HepG2 (cell line): ENCODE results near the gene TYROBP. TPM values are rescaled to one million over a fixed set of nuclear protein-coding genes. Genes with fewer than 3 reads are reported as not detected.

ENCODE experiments used
- HNRNPUL1 ChIP-seq: fragments of 200-400 bp; formaldehyde crosslinking; IDR thresholded peaks from 2 replicates; pipeline ENCODE4 v1.6.1; 2017; ENCODE audit warnings: low read depth, mild to moderate bottlenecking, low read length, moderate library complexity
- KLF6 ChIP-seq: IDR thresholded peaks from 2 replicates; pipeline ENCODE4 v1.8.0; 2016; ENCODE audit warnings: missing biosample characterization, missing genetic modification reagents
- NFATC3 ChIP-seq: sonication (generic); formaldehyde crosslinking; IDR thresholded peaks from 2 replicates; pipeline ENCODE4 v1.5.1; 2020; ENCODE audit warnings: mild to moderate bottlenecking, missing genetic modification reagents
- TAF15 ChIP-seq: fragments of 200-400 bp; formaldehyde crosslinking; IDR thresholded peaks from one replicate; pipeline ENCODE4 v1.6.1; 2018; ENCODE audit warnings: mild to moderate bottlenecking, low read depth, low read length; ENCODE audit not compliant: poor library complexity, severe bottlenecking
- TSC22D2 ChIP-seq: sonication (generic); formaldehyde crosslinking; IDR thresholded peaks from 2 replicates; pipeline ENCODE4 v1.5.1; 2020; ENCODE audit warnings: missing genetic modification reagents, mild to moderate bottlenecking, borderline replicate concordance
- YY1 ChIP-seq: IDR thresholded peaks from 2 replicates; pipeline ENCODE4 v1.6.1; 2011; ENCODE audit warnings: low read length, low read depth, moderate library complexity, mild to moderate bottlenecking; ENCODE audit not compliant: insufficient read depth, insufficient replicate concordance
- ZBTB8A ChIP-seq: sonication (generic); formaldehyde crosslinking; IDR thresholded peaks from 2 replicates; pipeline ENCODE4 v1.4.0; 2020; ENCODE audit warnings: mild to moderate bottlenecking, low read depth, missing genetic modification reagents, borderline replicate concordance
- ZNF136 ChIP-seq: sonication (generic); formaldehyde crosslinking; IDR thresholded peaks from 2 replicates; pipeline ENCODE4 v1.8.1; 2022; ENCODE audit warnings: low read depth, mild to moderate bottlenecking, moderate library complexity, missing genetic modification reagents
- ZNF556 ChIP-seq: sonication (generic); formaldehyde crosslinking; IDR thresholded peaks from 2 replicates; pipeline ENCODE4 v1.4.0; 2020; ENCODE audit warnings: mild to moderate bottlenecking, missing genetic modification reagents, borderline replicate concordance
- ZNF678 ChIP-seq: sonication (generic); formaldehyde crosslinking; IDR thresholded peaks from 2 replicates; pipeline ENCODE4 v1.4.0; 2020; ENCODE audit warnings: mild to moderate bottlenecking, missing genetic modification reagents
- ZZZ3 ChIP-seq: sonication (generic); formaldehyde crosslinking; IDR thresholded peaks from 2 replicates; pipeline ENCODE4 v1.4.0; 2020; ENCODE audit warnings: missing genetic modification reagents, mild to moderate bottlenecking, borderline replicate concordance
- polyA plus RNA-seq, 8 experiments: library from polyadenylated mRNA; depleted of rRNA in 3 of 8; stranded (reverse) in 7 of 8; unstranded in 1 of 8; fragments of >200 nt; fragmentation: Illumina TruSeq in 4 of 8; extraction: Trizol in 4 of 8; gene quantifications; 2 replicates each; pipeline versions ENCODE4 v1.2.1 to v1.2.3, GENCODE V29; 2011 to 2016; ENCODE audit warnings: low read depth in 4 of 8, missing spikeins in 1 of 8, mixed read lengths in 1 of 8; ENCODE audit not compliant: insufficient read depth in 1 of 8
- total RNA-seq, 5 experiments: library from RNA; depleted of rRNA; stranded (reverse); fragments of >200 nt; fragmentation: Illumina TruSeq; extraction: Trizol; gene quantifications; 2 replicates each; pipeline ENCODE4 v1.2.3, GENCODE V29; 2016; ENCODE audit warnings: low read depth in 1 of 5
- TF ChIP-seq, protein P1 (sequence below): sonication (generic); formaldehyde crosslinking; IDR thresholded peaks from 2 replicates; pipeline ENCODE4 v1.8.0; 2022; ENCODE audit warnings: missing genetic modification reagents, mild to moderate bottlenecking, inconsistent platforms, borderline replicate concordance
- TF ChIP-seq, protein P2 (sequence below): sonication (generic); formaldehyde crosslinking; IDR thresholded peaks from 2 replicates; pipeline ENCODE4 v1.9.0; 2021; ENCODE audit warnings: missing genetic modification reagents, mild to moderate bottlenecking, borderline replicate concordance
- TF ChIP-seq, protein P3 (sequence below): IDR thresholded peaks from 2 replicates; pipeline ENCODE4 v1.6.1; 2016; ENCODE audit warnings: missing compliant biosample characterization, missing genetic modification reagents, borderline replicate concordance
- TF ChIP-seq, protein P4 (sequence below): sonication (generic); formaldehyde crosslinking; IDR thresholded peaks from 2 replicates; pipeline ENCODE4 v1.4.0; 2020; ENCODE audit warnings: missing genetic modification reagents, mild to moderate bottlenecking, borderline replicate concordance
- TF ChIP-seq, protein P5 (sequence below): sonication (generic); formaldehyde crosslinking; IDR thresholded peaks from 2 replicates; pipeline ENCODE4 v1.4.0; 2020; ENCODE audit warnings: missing genetic modification reagents, borderline replicate concordance
- TF ChIP-seq, protein P6 (sequence below): sonication (generic); formaldehyde crosslinking; IDR thresholded peaks from 2 replicates; pipeline ENCODE4 v1.4.0; 2020; ENCODE audit warnings: missing genetic modification reagents, borderline replicate concordance

TYROBP gene
- total and polyA plus RNA-seq, 2 of the 13 experiments (the other 11 are each of a cell fraction or from before 2014, with no cell fraction given), result not detected

DNA sequence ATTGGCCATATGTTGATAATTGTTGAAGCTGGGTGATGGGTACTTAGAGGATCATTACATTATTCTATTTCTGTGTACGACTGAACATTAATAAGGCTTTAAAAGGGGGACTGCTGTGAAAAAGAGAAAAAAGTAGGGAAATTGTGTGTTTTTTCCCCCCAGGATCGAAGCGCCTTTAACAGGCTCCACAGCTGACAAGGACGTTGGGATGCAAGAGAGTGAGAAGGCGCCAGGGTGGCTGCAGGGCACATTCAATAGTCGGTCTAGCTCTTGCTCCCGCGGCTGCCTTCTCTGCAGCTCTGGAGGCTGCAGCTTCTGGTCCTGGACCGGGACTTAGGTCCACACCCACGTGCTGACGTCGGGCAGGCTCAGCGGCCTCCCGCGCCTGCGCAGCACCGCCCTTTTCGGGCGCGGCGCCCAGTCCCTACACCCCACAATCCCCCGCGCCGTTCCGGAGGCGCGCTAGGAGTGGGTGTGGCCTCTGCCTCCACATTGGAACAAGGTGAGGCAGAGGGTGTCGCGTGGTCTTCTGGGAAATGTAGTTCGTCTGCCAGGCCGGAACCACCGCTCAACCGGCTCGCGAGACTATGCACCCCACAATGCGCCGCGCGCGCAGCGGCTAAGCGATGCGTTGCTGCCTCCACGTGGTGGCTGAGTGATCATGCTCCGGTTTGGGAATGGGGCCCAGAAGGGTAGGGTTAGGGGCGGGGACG is 23.2 kb upstream of the TYROBP start (continued):
- TF ChIP-seq ZNF678 (CRISPR knock-in tag) (no peak), NFATC3 (CRISPR knock-in tag) (no peak), YY1 (no peak), KLF6 (CRISPR knock-in tag) (no peak), ZNF556 (CRISPR knock-in tag) (peak; percentile 74; the same call in 1 of the 2 replicates), HNRNPUL1 (no peak), ZNF136 (CRISPR knock-in tag) (no peak), TSC22D2 (no peak), ZZZ3 (peak; percentile 82; the same call in 1 of the 2 replicates), TAF15 (no peak), ZBTB8A (CRISPR knock-in tag) (0 out of 2 replicates have a peak, but pooled peaks have one; percentile 37)
- TF ChIP-seq, protein P1, sequence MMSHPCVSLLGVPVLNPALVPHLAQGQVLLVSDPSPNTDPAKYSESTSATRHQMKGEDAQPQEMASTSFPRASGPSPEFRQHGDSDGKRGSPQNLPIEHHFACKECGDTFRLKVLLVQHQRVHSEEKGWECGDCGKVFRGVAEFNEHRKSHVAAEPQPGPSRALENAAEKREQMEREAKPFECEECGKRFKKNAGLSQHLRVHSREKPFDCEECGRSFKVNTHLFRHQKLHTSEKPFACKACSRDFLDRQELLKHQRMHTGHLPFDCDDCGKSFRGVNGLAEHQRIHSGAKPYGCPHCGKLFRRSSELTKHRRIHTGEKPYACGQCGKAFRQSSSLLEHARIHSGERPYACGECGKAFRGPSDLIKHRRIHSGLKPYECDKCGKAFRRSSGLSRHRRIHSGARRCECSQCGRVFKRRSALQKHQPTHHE, result no peak
- TF ChIP-seq, protein P2, sequence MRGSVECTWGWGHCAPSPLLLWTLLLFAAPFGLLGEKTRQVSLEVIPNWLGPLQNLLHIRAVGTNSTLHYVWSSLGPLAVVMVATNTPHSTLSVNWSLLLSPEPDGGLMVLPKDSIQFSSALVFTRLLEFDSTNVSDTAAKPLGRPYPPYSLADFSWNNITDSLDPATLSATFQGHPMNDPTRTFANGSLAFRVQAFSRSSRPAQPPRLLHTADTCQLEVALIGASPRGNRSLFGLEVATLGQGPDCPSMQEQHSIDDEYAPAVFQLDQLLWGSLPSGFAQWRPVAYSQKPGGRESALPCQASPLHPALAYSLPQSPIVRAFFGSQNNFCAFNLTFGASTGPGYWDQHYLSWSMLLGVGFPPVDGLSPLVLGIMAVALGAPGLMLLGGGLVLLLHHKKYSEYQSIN (CRISPR knock-in tag), result no peak
- TF ChIP-seq, protein P3, sequence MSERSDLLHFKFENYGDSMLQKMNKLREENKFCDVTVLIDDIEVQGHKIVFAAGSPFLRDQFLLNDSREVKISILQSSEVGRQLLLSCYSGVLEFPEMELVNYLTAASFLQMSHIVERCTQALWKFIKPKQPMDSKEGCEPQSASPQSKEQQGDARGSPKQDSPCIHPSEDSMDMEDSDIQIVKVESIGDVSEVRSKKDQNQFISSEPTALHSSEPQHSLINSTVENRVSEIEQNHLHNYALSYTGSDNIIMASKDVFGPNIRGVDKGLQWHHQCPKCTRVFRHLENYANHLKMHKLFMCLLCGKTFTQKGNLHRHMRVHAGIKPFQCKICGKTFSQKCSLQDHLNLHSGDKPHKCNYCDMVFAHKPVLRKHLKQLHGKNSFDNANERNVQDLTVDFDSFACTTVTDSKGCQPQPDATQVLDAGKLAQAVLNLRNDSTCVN (CRISPR knock-in tag), result peak; percentile 54; the same call in 1 of the 2 replicates
- TF ChIP-seq, protein P4, sequence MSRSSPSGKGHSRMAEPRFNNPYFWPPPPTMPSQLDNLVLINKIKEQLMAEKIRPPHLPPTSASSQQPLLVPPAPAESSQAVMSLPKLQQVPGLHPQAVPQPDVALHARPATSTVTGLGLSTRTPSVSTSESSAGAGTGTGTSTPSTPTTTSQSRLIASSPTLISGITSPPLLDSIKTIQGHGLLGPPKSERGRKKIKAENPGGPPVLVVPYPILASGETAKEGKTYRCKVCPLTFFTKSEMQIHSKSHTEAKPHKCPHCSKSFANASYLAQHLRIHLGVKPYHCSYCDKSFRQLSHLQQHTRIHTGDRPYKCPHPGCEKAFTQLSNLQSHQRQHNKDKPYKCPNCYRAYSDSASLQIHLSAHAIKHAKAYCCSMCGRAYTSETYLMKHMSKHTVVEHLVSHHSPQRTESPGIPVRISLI, result no peak
- TF ChIP-seq, protein P5, sequence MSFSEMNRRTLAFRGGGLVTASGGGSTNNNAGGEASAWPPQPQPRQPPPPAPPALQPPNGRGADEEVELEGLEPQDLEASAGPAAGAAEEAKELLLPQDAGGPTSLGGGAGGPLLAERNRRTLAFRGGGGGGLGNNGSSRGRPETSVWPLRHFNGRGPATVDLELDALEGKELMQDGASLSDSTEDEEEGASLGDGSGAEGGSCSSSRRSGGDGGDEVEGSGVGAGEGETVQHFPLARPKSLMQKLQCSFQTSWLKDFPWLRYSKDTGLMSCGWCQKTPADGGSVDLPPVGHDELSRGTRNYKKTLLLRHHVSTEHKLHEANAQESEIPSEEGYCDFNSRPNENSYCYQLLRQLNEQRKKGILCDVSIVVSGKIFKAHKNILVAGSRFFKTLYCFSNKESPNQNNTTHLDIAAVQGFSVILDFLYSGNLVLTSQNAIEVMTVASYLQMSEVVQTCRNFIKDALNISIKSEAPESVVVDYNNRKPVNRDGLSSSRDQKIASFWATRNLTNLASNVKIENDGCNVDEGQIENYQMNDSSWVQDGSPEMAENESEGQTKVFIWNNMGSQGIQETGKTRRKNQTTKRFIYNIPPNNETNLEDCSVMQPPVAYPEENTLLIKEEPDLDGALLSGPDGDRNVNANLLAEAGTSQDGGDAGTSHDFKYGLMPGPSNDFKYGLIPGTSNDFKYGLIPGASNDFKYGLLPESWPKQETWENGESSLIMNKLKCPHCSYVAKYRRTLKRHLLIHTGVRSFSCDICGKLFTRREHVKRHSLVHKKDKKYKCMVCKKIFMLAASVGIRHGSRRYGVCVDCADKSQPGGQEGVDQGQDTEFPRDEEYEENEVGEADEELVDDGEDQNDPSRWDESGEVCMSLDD (CRISPR knock-in tag), result no peak
- TF ChIP-seq, protein P6, sequence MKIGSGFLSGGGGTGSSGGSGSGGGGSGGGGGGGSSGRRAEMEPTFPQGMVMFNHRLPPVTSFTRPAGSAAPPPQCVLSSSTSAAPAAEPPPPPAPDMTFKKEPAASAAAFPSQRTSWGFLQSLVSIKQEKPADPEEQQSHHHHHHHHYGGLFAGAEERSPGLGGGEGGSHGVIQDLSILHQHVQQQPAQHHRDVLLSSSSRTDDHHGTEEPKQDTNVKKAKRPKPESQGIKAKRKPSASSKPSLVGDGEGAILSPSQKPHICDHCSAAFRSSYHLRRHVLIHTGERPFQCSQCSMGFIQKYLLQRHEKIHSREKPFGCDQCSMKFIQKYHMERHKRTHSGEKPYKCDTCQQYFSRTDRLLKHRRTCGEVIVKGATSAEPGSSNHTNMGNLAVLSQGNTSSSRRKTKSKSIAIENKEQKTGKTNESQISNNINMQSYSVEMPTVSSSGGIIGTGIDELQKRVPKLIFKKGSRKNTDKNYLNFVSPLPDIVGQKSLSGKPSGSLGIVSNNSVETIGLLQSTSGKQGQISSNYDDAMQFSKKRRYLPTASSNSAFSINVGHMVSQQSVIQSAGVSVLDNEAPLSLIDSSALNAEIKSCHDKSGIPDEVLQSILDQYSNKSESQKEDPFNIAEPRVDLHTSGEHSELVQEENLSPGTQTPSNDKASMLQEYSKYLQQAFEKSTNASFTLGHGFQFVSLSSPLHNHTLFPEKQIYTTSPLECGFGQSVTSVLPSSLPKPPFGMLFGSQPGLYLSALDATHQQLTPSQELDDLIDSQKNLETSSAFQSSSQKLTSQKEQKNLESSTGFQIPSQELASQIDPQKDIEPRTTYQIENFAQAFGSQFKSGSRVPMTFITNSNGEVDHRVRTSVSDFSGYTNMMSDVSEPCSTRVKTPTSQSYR (CRISPR knock-in tag), result no peak
